B cell (primary cell): ENCODE results near the gene NR6A1. TPM values are rescaled to one million over a fixed set of nuclear protein-coding genes. Genes with fewer than 3 reads are reported as not detected.

Experiments
- ATAC-seq: fragments of 200-7000 bp; cut with Tn5 transposase; one replicate; pipeline ENCODE4 v1.10.0; 2021; ENCODE audit warnings: low read depth, mild to moderate bottlenecking, moderate number of reproducible peaks, moderate library complexity
- CTCF ChIA-PET: fragments of 350-600 bp; sonication (Branson Sonifier 250); formaldehyde crosslinking; loops from one replicate; lab custom pipeline; 2021; ENCODE audit warnings: antibody characterized with exemption, inconsistent platforms; lab: Charles Lee
- POLR2A ChIA-PET: fragments of 350-600 bp; sonication (Branson Sonifier 250); formaldehyde crosslinking; loops from one replicate; lab custom pipeline; 2021; ENCODE audit warnings: antibody characterized with exemption; lab: Charles Lee
- DNase-seq: peaks from one replicate; pipeline ENCODE4 v3.0.0; 2013
- H2AFZ ChIP-seq: 2 replicates; pipeline ENCODE4 v1.6.1; 2012; ENCODE audit warnings: mild to moderate bottlenecking, low read depth, low read length; ENCODE audit not compliant: insufficient read depth, poor library complexity, severe bottlenecking
- H3K27ac ChIP-seq, 2 donors: 1 replicate in 1 of 2; 2 replicates in 1 of 2; pipeline ENCODE4 v1.5.1; 2012 to 2013; ENCODE audit warnings: low read length in 2 of 2, mild to moderate bottlenecking in 2 of 2, moderate library complexity in 1 of 2
- H3K27me3 ChIP-seq, 4 experiments: fragments of 200-600 bp in 1 of 4; sonication (generic) in 1 of 4; replicated peaks in 1 of 4; 1 replicate in 2 of 4; 2 replicates in 2 of 4; pipeline versions ENCODE4 v1.6.1 to v1.7.0; 2013 to 2016; ENCODE audit warnings: low read length in 3 of 4, mild to moderate bottlenecking in 2 of 4, mixed read lengths in 1 of 4, moderate library complexity in 1 of 4; ENCODE audit not compliant: insufficient read depth in 4 of 4, control insufficient read depth in 3 of 4; ENCODE audit errors: control extremely low read depth in 1 of 4
- H3K36me3 ChIP-seq, 2 experiments: replicated peaks in 1 of 2; 1 replicate in 1 of 2; 2 replicates in 1 of 2; pipeline versions ENCODE4 v1.6.1 to v1.7.1; 2013; ENCODE audit warnings: low read length in 1 of 2; ENCODE audit not compliant: insufficient read depth in 2 of 2, control insufficient read depth in 1 of 2; ENCODE audit errors: control extremely low read depth in 1 of 2, extremely low read depth in 1 of 2
- H3K4me1 ChIP-seq, 2 donors: fragments of 200-600 bp in 1 of 2; sonication (generic) in 1 of 2; 1 replicate in 1 of 2; 2 replicates in 1 of 2; pipeline versions ENCODE4 v1.5.1 to v1.6.1; 2013 to 2017; ENCODE audit warnings: low read length in 2 of 2; ENCODE audit not compliant: control insufficient read depth in 2 of 2, insufficient read depth in 2 of 2
- H3K4me2 ChIP-seq: replicated peaks from 2 replicates; pipeline ENCODE3; 2012; ENCODE audit warnings: mild to moderate bottlenecking, low read depth, low read length; ENCODE audit not compliant: poor library complexity, severe bottlenecking
- H3K4me3 ChIP-seq, 5 experiments: fragments of 200-600 bp in 1 of 5; sonication (generic) in 1 of 5; 1 replicate in 3 of 5; 2 replicates in 2 of 5; pipeline versions ENCODE4 v1.5.1 to v1.7.0; 2011 to 2016; ENCODE audit warnings: low read length in 4 of 5, mild to moderate bottlenecking in 4 of 5, low read depth in 2 of 5, control low read depth in 1 of 5, moderate library complexity in 1 of 5; ENCODE audit not compliant: insufficient read depth in 1 of 5; ENCODE audit errors: control extremely low read depth in 1 of 5, extremely low read depth in 1 of 5
- H3K79me2 ChIP-seq: fragments of 200-600 bp; sonication (generic); one replicate; pipeline ENCODE4 v1.6.0; 2016; ENCODE audit warnings: low read length; ENCODE audit not compliant: control insufficient read depth, insufficient read depth
- H3K9ac ChIP-seq: fragments of 200-600 bp; sonication (generic); 2 replicates; pipeline ENCODE4 v1.6.1; 2017; ENCODE audit warnings: mild to moderate bottlenecking, low read length, moderate library complexity
- H3K9me3 ChIP-seq, 3 donors: one replicate each; pipeline versions ENCODE4 v1.6.1 to v1.7.1; 2013; ENCODE audit warnings: low read length in 2 of 3; ENCODE audit not compliant: control insufficient read depth in 2 of 3, insufficient read depth in 1 of 3; ENCODE audit errors: control extremely low read depth in 1 of 3
- H4K20me1 ChIP-seq: 2 replicates; pipeline ENCODE4 v1.6.0; 2012; ENCODE audit warnings: mild to moderate bottlenecking, low read length; ENCODE audit not compliant: insufficient read depth, control insufficient read depth, poor library complexity, severe bottlenecking
- H3K27ac Mint-ChIP-seq: one replicate; pipeline ENCODE4 v1.8.0; 2021; ENCODE audit warnings: mixed read lengths
- H3K27me3 Mint-ChIP-seq: one replicate; pipeline ENCODE4 v1.8.0; 2021; ENCODE audit warnings: mixed read lengths
- H3K4me1 Mint-ChIP-seq: one replicate; pipeline ENCODE4 v1.8.0; 2021; ENCODE audit warnings: mixed read lengths
- H3K4me3 Mint-ChIP-seq: one replicate; pipeline ENCODE4 v1.8.0; 2021; ENCODE audit warnings: mixed read lengths
- H3K9me3 Mint-ChIP-seq: one replicate; pipeline ENCODE4 v1.8.0; 2022; ENCODE audit warnings: mixed read lengths; ENCODE audit not compliant: insufficient read depth
- CTCF ChIP-seq: fragments of 200-600 bp; IDR thresholded peaks from one replicate; pipeline ENCODE4 v1.8.0; 2022; ENCODE audit warnings: antibody characterized with exemption, mild to moderate bottlenecking
- EZH2 ChIP-seq: IDR thresholded peaks from 2 replicates; pipeline ENCODE4 v1.6.1; 2012; ENCODE audit warnings: borderline replicate concordance, low read depth, mild to moderate bottlenecking, moderate library complexity, low read length; ENCODE audit not compliant: insufficient read depth, poor library complexity, severe bottlenecking
- WGBS: methylation state at CpG from one replicate; pipeline ENCODE4 v1.1.5; 2013; ENCODE audit warnings: missing lambda C conversion rate; ENCODE audit not compliant: insufficient coverage; 5-methylcytosine and 5-hydroxymethylcytosine counted together
- intact Hi-C: fragments of 100-400 bp; cut with micrococcal nuclease; formaldehyde crosslinking; loops from one replicate; pipeline ENCODE4 v1.10.0; 2022
- polyA plus RNA-seq: library from polyadenylated mRNA; depleted of rRNA; stranded (reverse); fragments of >200 nt; gene quantifications from 2 replicates; pipeline ENCODE4 v1.2.3, GENCODE V29; 2012
- total RNA-seq, 2 donors: library from RNA; stranded (reverse); fragments of 120-200 nt in 1 of 2; gene quantifications; 1 replicate in 1 of 2; 2 replicates in 1 of 2; pipeline versions ENCODE4 v1.2.3 to v1.2.4, GENCODE V29; 2013 to 2022

Gene NR6A1
- total and polyA plus RNA-seq, 2 donors (not counting 1 experiment from before 2014, with no cell fraction given): 0.09 to 0.67 TPM

GRCh38 chr9:124756011-124756410, 15.1 kb downstream of the NR6A1 start:
- H3K27me3 Mint-ChIP-seq: peaks cover 23% of the 10 kb centered on the region
- CTCF ChIA-PET: no interaction called here

GRCh38 chr9:124755061-124755460, 16.1 kb downstream of the NR6A1 start:
- intact Hi-C loops: no loop called here

More at GRCh38 chr9:124756011-124756410, 15.1 kb downstream of the NR6A1 start:
- DNase-seq: no peak
- H3K4me1 ChIP-seq: peaks cover 4 to 6% of the 10 kb centered on the region in 2 donors
- no peaks in the 10 kb centered on the region for H3K9me3 ChIP-seq
- H3K4me2 ChIP-seq: no peak overlapping the region
- no peak overlapping the region for H3K27ac Mint-ChIP-seq
- ATAC-seq: no peak
- H3K9me3 Mint-ChIP-seq: no peaks in the 10 kb centered on the region
- no peaks in the 10 kb centered on the region for H3K79me2 ChIP-seq
- no peaks in the 10 kb centered on the region for H3K36me3 ChIP-seq
- no CpG with 5 or more reads among the region's 2 CpGs for WGBS
- TF ChIP-seq EZH2: no peak
- no peak for TF ChIP-seq CTCF
- peaks cover 3% of the 10 kb centered on the region for H3K4me1 Mint-ChIP-seq
- no peak overlapping the region for H3K4me3 Mint-ChIP-seq
- no peak overlapping the region for H2AFZ ChIP-seq
- H3K27me3 ChIP-seq: peaks cover 0 to 4% (median 1%) of the 10 kb centered on the region in 4 experiments
- H3K4me3 ChIP-seq: no peak overlapping the region
- H3K27ac ChIP-seq: no peak overlapping the region
- H3K9ac ChIP-seq: no peak overlapping the region
- H4K20me1 ChIP-seq: no peaks in the 10 kb centered on the region
- POLR2A ChIA-PET: no interaction called here
- intact Hi-C loops: no loop called here

More at GRCh38 chr9:124755061-124755460, 16.1 kb downstream of the NR6A1 start:
- Histone ChIP-seq H3K36me3 (no peaks in the 10 kb centered on the region), H3K4me2 (no peak overlapping the region), H3K4me3 (no peak overlapping the region), H3K27me3 (peaks cover 0 to 4% (median 1%) of the 10 kb centered on the region in 4 experiments), H3K4me1 (peaks cover 4 to 6% of the 10 kb centered on the region in 2 donors), H3K79me2 (no peaks in the 10 kb centered on the region), H3K9ac (no peak overlapping the region), H3K27ac (no peak overlapping the region), H4K20me1 (no peaks in the 10 kb centered on the region), H3K9me3 (no peaks in the 10 kb centered on the region), H2AFZ (no peak overlapping the region)
- H3K27me3 Mint-ChIP-seq: peaks cover 23% of the 10 kb centered on the region
- H3K27ac Mint-ChIP-seq: no peak overlapping the region
- no peaks in the 10 kb centered on the region for H3K9me3 Mint-ChIP-seq
- no peak overlapping the region for H3K4me3 Mint-ChIP-seq
- H3K4me1 Mint-ChIP-seq: peaks cover 3% of the 10 kb centered on the region
- ChIA-PET CTCF (interaction anchor here (0.6 kb wide), 1 partner anchor 14 kb away, joined by 3 read pairs; no protein-coding TSS in a partner anchor), POLR2A (interaction anchor here (0.6 kb wide), 1 partner anchor 467 kb away, joined by 6 read pairs; no protein-coding TSS in a partner anchor)
- no peak for ATAC-seq
- DNase-seq: no peak
- TF ChIP-seq CTCF (no peak), EZH2 (no peak)
- WGBS: 71% methylated on average over 1 of the region's 3 CpGs
